Measurements from ENCODE around the gene PAK2. TPM values are rescaled to one million over a fixed set of nuclear protein-coding genes. Genes with fewer than 3 reads are reported as not detected.
A peak's percentile ranks its signal among the peaks of the same experiment; 100 is the strongest.
"Not testable (repeated sequence)": the region's sequence is repeated elsewhere in the genome, so short reads cannot be mapped to it uniquely, and the experiment has no call there.

PAK2 gene
- total RNA-seq, 1 donor from 2014 or later = 45.4 TPM

DNA sequence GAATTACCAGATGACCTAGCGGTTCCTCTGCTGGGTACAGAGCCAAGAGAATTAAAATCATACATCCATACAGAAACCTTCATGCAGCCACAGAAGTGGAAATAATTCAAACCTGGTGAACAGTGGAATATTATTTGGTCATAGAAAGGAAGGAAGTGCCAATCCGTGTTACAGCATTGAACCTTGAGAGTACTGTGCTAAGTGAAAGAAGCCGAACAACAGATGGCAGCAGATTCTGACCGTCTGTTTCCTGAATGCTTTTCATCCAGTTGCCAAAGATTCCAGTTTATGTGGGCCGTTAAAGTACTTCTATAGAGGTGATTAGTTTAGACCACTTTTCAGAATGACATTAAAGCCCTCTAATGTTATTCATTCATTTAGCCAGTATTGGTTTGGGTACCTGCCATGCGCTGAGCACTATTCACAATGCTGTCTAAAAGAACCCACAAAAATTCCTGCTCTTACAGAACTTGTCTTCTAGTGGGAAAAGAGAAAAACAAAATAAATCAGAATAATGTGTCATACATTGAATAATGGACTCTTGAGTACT, 82.2 kb downstream of the PAK2 start:
- intact Hi-C loops (cut with DNase I) = no loop called here
- ATAC-seq = no peak
- no peak for DNase-seq (ENCODE audit: missing footprints)

DNA sequence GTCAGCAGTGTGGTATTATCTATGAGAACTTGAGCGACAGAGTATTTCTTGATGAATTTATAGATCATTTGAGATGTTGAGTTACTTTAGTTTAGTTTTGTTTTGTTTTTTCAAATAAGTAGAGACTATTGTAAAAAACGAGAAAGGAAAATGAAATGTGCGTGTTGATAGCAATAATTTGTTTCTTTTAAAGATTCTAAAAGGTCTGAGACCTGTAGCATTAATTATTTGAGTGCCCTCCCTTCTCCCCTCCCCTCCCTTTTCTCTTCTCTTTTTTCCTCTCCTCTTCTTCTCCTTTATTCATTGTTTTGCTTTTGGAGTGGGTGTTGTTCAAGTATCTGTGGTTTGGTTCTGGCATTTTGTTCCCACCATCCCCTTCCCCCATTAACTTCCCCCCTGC, 90.0 kb downstream of the PAK2 start:
- intact Hi-C loops (cut with DNase I); ATAC-seq; DNase-seq (ENCODE audit: missing footprints): not testable (repeated sequence)

- intact Hi-C loops (cut with DNase I) = no loop called here
Observed at GRCh38 chr3:196835086-196835485, 95.4 kb downstream of the PAK2 start.

DNA sequence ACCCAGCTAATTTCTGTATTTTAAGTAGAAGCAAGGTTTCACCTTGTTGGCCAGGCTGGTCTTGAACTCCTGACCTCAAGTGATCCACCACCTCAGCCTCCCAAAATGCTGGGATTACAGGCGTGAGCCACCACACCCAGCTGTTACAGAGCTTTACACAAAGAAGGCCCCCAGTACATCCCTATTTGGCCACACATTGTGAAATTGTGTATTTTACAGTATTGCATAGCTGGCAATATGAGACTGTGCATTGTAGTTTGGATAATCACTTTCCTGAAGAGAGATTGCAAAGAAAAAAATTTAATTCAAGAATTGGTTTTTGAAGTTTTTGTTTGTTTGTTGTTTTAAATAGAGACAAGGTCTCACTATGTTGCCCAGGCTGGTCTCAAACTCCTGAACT, 97.0 kb downstream of the PAK2 start:
- intact Hi-C loops (cut with DNase I); DNase-seq (ENCODE audit: missing footprints); ATAC-seq: not testable (repeated sequence)

More at GRCh38 chr3:196835086-196835485, 95.4 kb downstream of the PAK2 start:
- ATAC-seq (no peak), DNase-seq (ENCODE audit: missing footprints) (no peak)

GRCh38 chr3:196837819-196838420, 98.3 kb downstream of the PAK2 start:
- DNase-seq (ENCODE audit: missing footprints) (no peak), ATAC-seq (peak; percentile 54)
- intact Hi-C loops (cut with DNase I) = loop anchor here (2.0 kb wide), 1 partner anchor 133 kb away; no protein-coding TSS in a partner anchor

DNA sequence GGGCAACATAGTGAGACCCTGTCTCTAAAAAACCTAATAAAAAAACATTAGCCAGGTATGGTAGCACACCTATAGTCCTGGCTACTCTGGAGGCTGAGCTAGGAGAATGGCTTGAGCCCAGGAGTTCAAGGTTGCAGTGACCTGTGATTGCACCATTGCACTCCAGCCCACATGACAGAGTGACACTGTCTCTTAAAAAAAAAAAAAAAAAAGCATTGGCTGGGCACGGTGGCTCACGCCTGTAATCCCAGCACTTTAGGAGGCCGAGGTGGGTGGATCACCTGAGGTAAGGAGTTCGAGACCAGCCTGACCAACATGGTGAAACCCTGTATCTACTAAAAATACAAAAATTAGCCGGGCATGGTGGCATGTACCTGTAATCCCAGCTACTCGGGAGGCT, 99.7 kb downstream of the PAK2 start:
- intact Hi-C loops (cut with DNase I) = loop anchor here (2.0 kb wide), 1 partner anchor 131 kb away; no protein-coding TSS in a partner anchor
- not testable (repeated sequence) for ATAC-seq; DNase-seq (ENCODE audit: missing footprints)

DNA sequence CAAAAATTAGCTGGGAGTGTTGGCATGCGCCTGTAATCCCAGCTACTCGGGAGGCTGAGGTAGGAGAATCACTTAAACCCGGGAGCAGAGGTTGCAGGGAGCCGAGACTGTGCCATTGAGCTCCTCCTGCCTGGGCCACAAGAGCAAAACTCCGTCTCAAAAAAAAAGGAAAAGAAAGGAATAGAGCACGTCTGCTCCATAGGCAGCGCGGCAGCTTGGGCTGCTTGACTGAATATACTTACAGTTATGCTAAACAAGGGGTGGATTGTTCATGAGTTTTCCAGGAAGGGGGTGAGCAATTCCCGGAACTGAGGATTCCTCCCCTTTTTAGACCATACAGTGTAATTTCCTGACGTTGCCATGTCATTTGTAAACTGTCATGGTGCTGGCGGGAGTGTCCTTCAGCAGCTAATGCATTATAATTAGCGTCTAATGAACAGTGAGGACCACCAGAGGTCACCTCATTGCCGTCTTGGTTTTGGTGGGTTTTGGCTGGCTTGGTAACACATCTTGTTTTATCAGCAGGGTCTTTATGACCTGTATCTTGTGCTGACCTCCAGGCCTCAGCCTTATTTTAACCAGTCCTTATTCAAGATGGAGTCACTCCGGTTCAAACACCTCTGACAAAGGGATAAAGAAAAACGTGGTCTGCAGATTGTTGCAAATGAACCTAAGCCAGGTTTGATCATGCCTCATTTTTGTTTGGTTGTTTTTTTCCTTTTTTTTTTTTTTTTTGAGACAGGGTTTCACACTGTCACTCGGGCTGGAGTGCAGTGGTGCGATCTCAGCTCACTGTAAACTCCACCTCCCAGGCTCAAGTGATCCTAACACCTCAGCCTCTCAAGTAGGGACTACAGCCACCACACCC, 103.1 kb downstream of the PAK2 start:
- intact Hi-C loops (cut with DNase I) = no loop called here
- ATAC-seq (no peak), DNase-seq (ENCODE audit: missing footprints) (no peak)

GRCh38 chr3:196843435-196844110, 103.9 kb downstream of the PAK2 start:
- intact Hi-C loops (cut with DNase I) = no loop called here
- ATAC-seq = no peak
- DNase-seq (ENCODE audit: missing footprints) = no peak

- DNase-seq (ENCODE audit: missing footprints); ATAC-seq; intact Hi-C loops (cut with DNase I): not testable (repeated sequence)
Observed at GRCh38 chr3:196844235-196845219, 104.9 kb downstream of the PAK2 start.

GRCh38 chr3:196848375-196848774, 108.7 kb downstream of the PAK2 start:
- intact Hi-C loops (cut with DNase I); ATAC-seq; DNase-seq (ENCODE audit: missing footprints): not testable (repeated sequence)

- ATAC-seq (no peak), DNase-seq (ENCODE audit: missing footprints) (no peak)
- intact Hi-C loops (cut with DNase I) = no loop called here
Observed at GRCh38 chr3:196849180-196849741, 109.6 kb downstream of the PAK2 start.

GRCh38 chr3:196863000-196863399, 123.3 kb downstream of the PAK2 start:
- intact Hi-C loops (cut with DNase I) = not testable (repeated sequence)

DNA sequence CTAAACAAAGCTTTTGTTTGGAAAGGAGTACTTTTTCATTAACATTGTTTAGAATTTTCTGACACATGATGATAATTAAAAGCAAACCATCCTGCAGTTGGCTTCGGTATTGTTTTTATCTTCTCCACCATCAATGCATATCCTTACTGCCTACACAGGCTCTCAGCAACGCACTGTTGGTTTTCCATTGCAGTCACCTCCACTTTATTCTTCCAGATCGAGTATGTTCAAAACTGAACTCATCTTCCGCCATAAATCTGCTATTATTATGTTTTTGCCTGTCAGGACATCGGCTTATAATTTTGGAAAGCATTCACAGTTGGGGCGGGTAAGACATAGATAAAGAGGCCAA, 127.5 kb downstream of the PAK2 start:
- DNase-seq (ENCODE audit: missing footprints) (no peak), ATAC-seq (no peak)
- intact Hi-C loops (cut with DNase I) = loop anchor here (2.0 kb wide), 1 partner anchor 76 kb away; the partner anchor contains the start of gene NCBP2

More at GRCh38 chr3:196863000-196863399, 123.3 kb downstream of the PAK2 start:
- ATAC-seq; DNase-seq (ENCODE audit: missing footprints): not testable (repeated sequence)

DNA sequence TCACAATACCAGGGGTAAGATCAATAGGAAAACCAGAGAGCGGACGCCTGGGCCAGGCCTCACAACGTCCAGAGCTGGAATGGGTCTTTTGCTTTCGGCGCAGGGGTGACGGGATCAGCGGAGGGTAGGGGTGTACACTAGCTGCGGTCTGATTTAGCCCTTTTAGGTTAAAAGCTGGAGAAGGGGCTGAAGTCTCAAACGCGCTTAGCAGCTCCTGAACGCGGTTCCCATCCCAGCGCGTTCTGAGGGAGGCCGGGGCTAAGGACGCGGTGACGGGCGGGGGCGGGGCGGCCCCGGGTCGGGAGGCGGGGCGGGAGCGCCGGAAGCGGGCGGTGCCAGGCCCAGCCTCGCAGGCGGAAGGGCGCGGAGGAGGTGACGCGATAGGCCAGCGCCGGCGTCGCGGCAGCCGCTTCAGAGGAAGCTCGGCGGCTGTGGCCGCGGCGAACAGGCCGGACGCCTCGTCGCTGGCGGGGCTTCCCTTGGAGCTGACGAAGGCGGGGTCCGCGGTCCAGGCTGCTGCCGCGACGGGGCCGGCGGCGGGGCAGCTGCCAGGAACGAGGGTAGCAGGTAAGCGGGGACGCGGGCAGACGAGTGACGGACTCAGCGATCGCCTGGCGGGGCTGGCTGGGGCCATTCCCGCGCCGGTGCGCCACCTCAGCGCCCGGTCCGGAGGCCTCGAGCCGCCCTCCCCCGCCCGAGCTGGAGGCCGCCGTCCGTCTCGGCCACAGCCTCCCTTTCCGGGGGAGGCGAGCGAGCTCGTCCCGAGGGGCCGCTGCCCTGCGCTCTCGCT, 128.0 kb downstream of the PAK2 start, which contains the start of gene SENP5:
Gene SENP5 (plus strand): TSS at position 414 of the 790 bp plus-strand sequence. CDS start 17,262 bp downstream, outside the sequence.
- intact Hi-C loops (cut with DNase I) = loop anchor here (2.0 kb wide), 1 partner anchor 75 kb away; the partner anchor contains the start of gene NCBP2

GRCh38 chr3:196868297-196868661, 128.6 kb downstream of the PAK2 start:
- intact Hi-C loops (cut with DNase I) = no loop called here
- ATAC-seq = peak; percentile 1
- no peak for DNase-seq (ENCODE audit: missing footprints)

More for the DNA sequence above, 128.0 kb downstream of the PAK2 start, which contains the start of gene SENP5:
- DNase-seq (ENCODE audit: missing footprints) (peak; percentile 96), ATAC-seq (peak; percentile 99)

DNA sequence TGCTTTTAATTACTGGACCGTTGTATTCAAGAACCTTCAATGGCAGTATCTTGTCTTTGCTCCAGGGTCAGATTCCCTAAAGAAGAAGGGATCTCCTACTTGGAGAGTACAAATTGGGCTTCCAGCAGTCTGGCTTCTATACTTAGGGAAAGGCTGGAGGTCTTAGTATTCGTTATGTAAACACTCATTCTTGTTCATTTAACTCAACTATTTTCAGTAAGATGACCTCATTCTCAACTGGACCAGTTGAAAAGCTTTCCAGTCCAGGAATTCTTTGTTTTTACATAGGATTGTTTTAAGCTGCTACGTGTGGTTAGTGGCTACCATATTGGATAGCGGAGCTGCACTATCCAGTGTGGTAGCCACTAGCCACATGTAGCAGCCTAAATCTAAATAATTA, 132.7 kb downstream of the PAK2 start:
- DNase-seq (ENCODE audit: missing footprints) (no peak), ATAC-seq (no peak)
- intact Hi-C loops (cut with DNase I) = no loop called here
